Measurements from ENCODE around the gene LHX1. TPM values are rescaled to one million over a fixed set of nuclear protein-coding genes. Genes with fewer than 3 reads are reported as not detected.

The LHX1 gene
- total RNA-seq, 2 donors from 2014 or later: not detected

DNA sequence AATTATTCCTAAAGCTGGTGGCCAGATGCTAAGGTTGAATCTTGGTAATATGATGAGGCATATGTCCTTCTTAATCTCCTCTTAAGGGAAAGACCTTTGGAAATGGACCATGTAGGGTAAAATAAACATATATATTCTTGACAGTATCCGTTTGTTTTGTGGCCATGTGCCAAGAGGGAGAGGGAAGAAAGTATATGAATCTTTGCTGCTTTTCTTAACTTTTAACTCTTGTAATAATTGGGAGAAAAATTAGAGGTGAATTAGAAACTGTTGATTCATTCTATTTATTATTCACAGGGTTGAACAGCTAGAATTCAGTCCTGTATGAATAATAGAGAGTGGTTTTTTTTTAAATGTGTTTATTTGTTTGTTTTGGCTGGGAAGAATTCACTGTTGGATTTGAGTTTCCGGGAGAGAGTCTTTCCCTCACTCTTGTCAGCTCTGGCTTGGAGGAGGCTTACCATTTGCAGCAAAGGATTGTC is 43.0 kb downstream of the LHX1 start:
- Histone ChIP-seq H3K27me3 (no peaks in the 10 kb centered on the region), H3K9me3 (no peaks in the 10 kb centered on the region), H3K27ac (no peak overlapping the region), H3K36me3 (replicated peaks in 1 of 2; ENCODE audit: insufficient read depth in 1 of 2, low read depth in 2 of 2) (no peaks in the 10 kb centered on the region), H3K4me1 (peaks cover 13% of the 10 kb centered on the region), H3K4me3 (no peak overlapping the region)
- DNase-seq (no peak), ATAC-seq (no peak)
- WGBS, 2 donors: 13 to 17% methylated on average over 2 of the region's 2 CpGs
- intact Hi-C loops (cut with DNase I): no loop called here
- TF ChIP-seq, protein P1, sequence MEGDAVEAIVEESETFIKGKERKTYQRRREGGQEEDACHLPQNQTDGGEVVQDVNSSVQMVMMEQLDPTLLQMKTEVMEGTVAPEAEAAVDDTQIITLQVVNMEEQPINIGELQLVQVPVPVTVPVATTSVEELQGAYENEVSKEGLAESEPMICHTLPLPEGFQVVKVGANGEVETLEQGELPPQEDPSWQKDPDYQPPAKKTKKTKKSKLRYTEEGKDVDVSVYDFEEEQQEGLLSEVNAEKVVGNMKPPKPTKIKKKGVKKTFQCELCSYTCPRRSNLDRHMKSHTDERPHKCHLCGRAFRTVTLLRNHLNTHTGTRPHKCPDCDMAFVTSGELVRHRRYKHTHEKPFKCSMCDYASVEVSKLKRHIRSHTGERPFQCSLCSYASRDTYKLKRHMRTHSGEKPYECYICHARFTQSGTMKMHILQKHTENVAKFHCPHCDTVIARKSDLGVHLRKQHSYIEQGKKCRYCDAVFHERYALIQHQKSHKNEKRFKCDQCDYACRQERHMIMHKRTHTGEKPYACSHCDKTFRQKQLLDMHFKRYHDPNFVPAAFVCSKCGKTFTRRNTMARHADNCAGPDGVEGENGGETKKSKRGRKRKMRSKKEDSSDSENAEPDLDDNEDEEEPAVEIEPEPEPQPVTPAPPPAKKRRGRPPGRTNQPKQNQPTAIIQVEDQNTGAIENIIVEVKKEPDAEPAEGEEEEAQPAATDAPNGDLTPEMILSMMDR (IDR thresholded peaks at IDR 0.05): no peak
- no peak for TF ChIP-seq POLR2A (IDR thresholded peaks at IDR 0.05)

GRCh38 chr17:36983618-36984017 is 46.3 kb downstream of the LHX1 start:
- ATAC-seq: no peak
- H3K9me3 ChIP-seq: no peaks in the 10 kb centered on the region

GRCh38 chr17:36989173-36989572 is 51.9 kb downstream of the LHX1 start:
- Histone ChIP-seq H3K4me3 (no peak overlapping the region), H3K4me1 (no peaks in the 10 kb centered on the region), H3K27me3 (no peaks in the 10 kb centered on the region), H3K9me3 (no peaks in the 10 kb centered on the region), H3K36me3 (replicated peaks in 1 of 2; ENCODE audit: insufficient read depth in 1 of 2, low read depth in 2 of 2) (peaks cover 0 to 23% of the 10 kb centered on the region in 2 donors), H3K27ac (no peak overlapping the region)
- ATAC-seq (no peak), DNase-seq (no peak)
- 77 to 86% methylated on average over 6 of the region's 6 CpGs for WGBS, 2 donors
- intact Hi-C loops (cut with DNase I): no loop called here
- TF ChIP-seq, protein P1 (IDR thresholded peaks at IDR 0.05): no peak
- TF ChIP-seq POLR2A (IDR thresholded peaks at IDR 0.05): no peak

More at GRCh38 chr17:36983618-36984017, 46.3 kb downstream of the LHX1 start:
- intact Hi-C loops (cut with DNase I): no loop called here
- Histone ChIP-seq H3K27ac (no peak overlapping the region), H3K4me1 (peaks cover 13% of the 10 kb centered on the region), H3K27me3 (no peaks in the 10 kb centered on the region), H3K36me3 (replicated peaks in 1 of 2; ENCODE audit: insufficient read depth in 1 of 2, low read depth in 2 of 2) (peaks cover 0 to 11% of the 10 kb centered on the region in 2 donors), H3K4me3 (no peak overlapping the region)
- DNase-seq: no peak
- no peak for TF ChIP-seq POLR2A (IDR thresholded peaks at IDR 0.05)
- TF ChIP-seq, protein P1 (IDR thresholded peaks at IDR 0.05): no peak

DNA sequence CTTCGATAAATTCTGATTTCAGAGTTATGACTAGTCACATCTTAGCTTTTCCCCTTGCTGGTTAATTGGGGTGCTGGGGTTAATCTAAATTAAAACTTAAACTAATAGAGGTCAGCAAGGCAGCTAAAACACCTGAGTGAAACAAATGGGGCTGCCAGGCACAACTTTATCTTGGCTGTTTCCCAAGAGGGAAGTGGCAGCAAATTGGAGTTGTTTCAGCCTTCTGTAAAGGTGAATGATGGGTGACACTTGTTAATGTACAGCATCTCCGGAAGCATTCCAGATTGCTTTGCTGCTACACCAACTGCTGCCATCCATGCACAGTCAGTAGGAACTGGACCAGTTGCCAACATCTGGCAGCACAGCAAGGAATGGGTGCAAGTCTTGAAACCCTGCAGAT is 55.4 kb downstream of the LHX1 start:
- Histone ChIP-seq H3K36me3 (replicated peaks in 1 of 2; ENCODE audit: insufficient read depth in 1 of 2, low read depth in 2 of 2) (peaks cover 0 to 24% of the 10 kb centered on the region in 2 donors), H3K27me3 (no peaks in the 10 kb centered on the region), H3K4me1 (no peaks in the 10 kb centered on the region), H3K9me3 (no peaks in the 10 kb centered on the region), H3K27ac (no peak overlapping the region), H3K4me3 (no peak overlapping the region)
- DNase-seq (peak in 2 of 4 donors; percentile 3 to 28), ATAC-seq (no peak)
- WGBS, 2 donors: 58 to 68% methylated on average over 2 of the region's 2 CpGs
- no peak for TF ChIP-seq POLR2A (IDR thresholded peaks at IDR 0.05)
- TF ChIP-seq, protein P1 (IDR thresholded peaks at IDR 0.05): no peak
- intact Hi-C loops (cut with DNase I): no loop called here

GRCh38 chr17:36993227-36993626 is 56.0 kb downstream of the LHX1 start:
- Histone ChIP-seq H3K27me3 (no peaks in the 10 kb centered on the region), H3K27ac (no peak overlapping the region), H3K4me1 (no peaks in the 10 kb centered on the region), H3K4me3 (no peak overlapping the region), H3K36me3 (replicated peaks in 1 of 2; ENCODE audit: insufficient read depth in 1 of 2, low read depth in 2 of 2) (peaks cover 0 to 22% of the 10 kb centered on the region in 2 donors), H3K9me3 (no peaks in the 10 kb centered on the region)
- no peak for TF ChIP-seq POLR2A (IDR thresholded peaks at IDR 0.05)
- TF ChIP-seq, protein P1 (IDR thresholded peaks at IDR 0.05): no peak
- intact Hi-C loops (cut with DNase I): no loop called here
- DNase-seq: no peak
- ATAC-seq: no peak

Data from body of pancreas (tissue), 4 donors.